ENCODE results near the gene OIT3.

Gene OIT3

GRCh38 chr10:72855790-72856189 is 37.7 kb upstream of the OIT3 start:
- FAIRE-seq, result no peak
- DNase-seq (ENCODE audit: insufficient read length, low spot score), result no peak
- no peak for TF ChIP-seq CTCF (IDR thresholded peaks at IDR 0.05; ENCODE audit: insufficient read depth, missing control alignments)

GRCh38 chr10:72858067-72858466 is 35.5 kb upstream of the OIT3 start:
- FAIRE-seq, result no peak
- TF ChIP-seq CTCF (IDR thresholded peaks at IDR 0.05; ENCODE audit: insufficient read depth, missing control alignments), result no peak
- no peak for DNase-seq (ENCODE audit: insufficient read length, low spot score)

GRCh38 chr10:72862957-72863356 is 30.6 kb upstream of the OIT3 start:
- no peak for TF ChIP-seq CTCF (IDR thresholded peaks at IDR 0.05; ENCODE audit: insufficient read depth, missing control alignments)
- FAIRE-seq, result no peak

GRCh38 chr10:72875250-72876055 is 18.1 kb upstream of the OIT3 start:
- DNase-seq (ENCODE audit: insufficient read length, low spot score) (no peak), FAIRE-seq (no peak)
- peak; percentile 81 for TF ChIP-seq CTCF (IDR thresholded peaks at IDR 0.05; ENCODE audit: insufficient read depth, missing control alignments)

More at GRCh38 chr10:72862957-72863356, 30.6 kb upstream of the OIT3 start:
- no peak for DNase-seq (ENCODE audit: insufficient read length, low spot score)

- TF ChIP-seq CTCF (IDR thresholded peaks at IDR 0.05; ENCODE audit: insufficient read depth, missing control alignments), result no peak
- FAIRE-seq (no peak), DNase-seq (ENCODE audit: insufficient read length, low spot score) (no peak)
These were observed 14.3 kb upstream of the OIT3 start for GRCh38 chr10:72879245-72879644.

GRCh38 chr10:72881291-72881690 is 12.2 kb upstream of the OIT3 start:
- FAIRE-seq (no peak), DNase-seq (ENCODE audit: insufficient read length, low spot score) (no peak)
- no peak for TF ChIP-seq CTCF (IDR thresholded peaks at IDR 0.05; ENCODE audit: insufficient read depth, missing control alignments)

GRCh38 chr10:72883861-72884260 is 9.7 kb upstream of the OIT3 start:
- DNase-seq (ENCODE audit: insufficient read length, low spot score) (no peak), FAIRE-seq (no peak)
- no peak for TF ChIP-seq CTCF (IDR thresholded peaks at IDR 0.05; ENCODE audit: insufficient read depth, missing control alignments)
